ENCODE data around the gene WNT7A.

WNT7A gene

GRCh38 chr3:13767896-13768295 is 112.0 kb downstream of the WNT7A start:
- no peak for DNase-seq

DNA sequence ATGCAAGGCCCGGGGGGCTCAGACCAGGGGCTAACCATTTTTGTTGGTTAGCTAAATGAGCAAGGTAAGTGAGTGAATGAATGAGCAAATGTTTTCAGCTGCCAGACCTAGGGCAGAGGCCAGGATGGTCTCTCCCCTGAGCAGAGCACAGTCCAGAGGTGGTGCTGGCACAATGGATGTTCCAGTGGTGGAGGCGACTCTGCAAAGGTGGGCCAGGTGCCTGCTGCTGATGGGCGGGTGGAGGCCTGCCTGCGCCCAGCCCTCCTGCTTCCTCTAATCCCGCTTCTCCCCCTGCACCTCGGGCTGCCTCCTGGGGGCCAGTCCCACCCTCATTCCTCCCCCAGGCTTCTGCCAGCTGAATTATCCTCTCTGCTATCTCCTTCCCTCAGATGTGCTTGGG is 112.8 kb downstream of the WNT7A start:
- no peak for DNase-seq

Measured in KG1 (cell line).